GM12878 (cell line): ENCODE results near the gene FRMD5. TPM values are rescaled to one million over a fixed set of nuclear protein-coding genes. Genes with fewer than 3 reads are reported as not detected.

ENCODE experiments used
- BHLHE40 ChIP-seq, 2 experiments: fragments of 450-650 bp in 1 of 2; IDR thresholded peaks; 2 replicates each; pipeline ENCODE4 v1.6.1; 2011 to 2017; ENCODE audit warnings: low read depth in 2 of 2, borderline replicate concordance in 1 of 2, improper control_type of control experiment in 1 of 2, low read length in 1 of 2, mild to moderate bottlenecking in 1 of 2
- CBX3 ChIP-seq: fragments of 200-600 bp; sonication (generic); IDR thresholded peaks from 2 replicates; pipeline ENCODE4 v1.6.1; 2016; ENCODE audit warnings: low read depth, borderline replicate concordance
- ETV6 ChIP-seq, 2 experiments: fragments of 450-650 bp in 1 of 2; IDR thresholded peaks in 1 of 2; conservative IDR thresholded peaks in 1 of 2; 2 replicates each; pipeline ENCODE4 v1.6.1; 2014; ENCODE audit warnings: antibody characterized with exemption in 1 of 2, borderline replicate concordance in 1 of 2, low read depth in 1 of 2, mild to moderate bottlenecking in 1 of 2, moderate library complexity in 1 of 2
- POLR2AphosphoS5 ChIP-seq: IDR thresholded peaks from 2 replicates; pipeline ENCODE4 v1.6.1; 2011; ENCODE audit warnings: mild to moderate bottlenecking, low read length, inconsistent platforms
- SREBF2 ChIP-seq: IDR thresholded peaks from 2 replicates; pipeline ENCODE4 v1.6.1; 2012; ENCODE audit warnings: mild to moderate bottlenecking, low read length
- ZNF384 ChIP-seq: IDR thresholded peaks from 2 replicates; pipeline ENCODE4 v1.6.1; 2012; ENCODE audit warnings: low read depth, mild to moderate bottlenecking, low read length, improper control_type of control experiment, borderline replicate concordance
- polyA plus RNA-seq, 11 experiments: library from polyadenylated mRNA; depleted of rRNA in 4 of 11; unstranded in 6 of 11; stranded (reverse) in 5 of 11; fragments of >200 nt; fragmentation: Nextera tagmentation in 4 of 11; fragmentation: Illumina TruSeq in 1 of 11; extraction: Ambion mirVana in 4 of 11; extraction: Trizol in 1 of 11; gene quantifications; 1 replicate in 1 of 11; 2 replicates in 10 of 11; pipeline versions ENCODE4 v1.2.1 to v1.2.3, GENCODE V29; 2011 to 2016; ENCODE audit warnings: inconsistent platforms in 2 of 11, missing spikeins in 2 of 11, low read depth in 1 of 11
- total RNA-seq, 4 experiments: library from RNA; depleted of rRNA in 3 of 4; stranded (reverse); fragments of >200 nt in 3 of 4; fragmentation: Illumina TruSeq in 1 of 4; extraction: Trizol in 1 of 4; gene quantifications; 2 replicates each; pipeline versions ENCODE4 v1.2.1 to v1.2.3, GENCODE V29; 2013 to 2021
- TF ChIP-seq, protein P1 (sequence below): fragments of 450-650 bp; IDR thresholded peaks from 2 replicates; pipeline ENCODE4 v1.6.1; 2017; ENCODE audit warnings: mild to moderate bottlenecking, moderate library complexity
- TF ChIP-seq, protein P2 (sequence below): fragments of 450-650 bp; formaldehyde crosslinking; IDR thresholded peaks from 2 replicates; pipeline ENCODE4 v1.5.0; 2022; ENCODE audit warnings: mild to moderate bottlenecking, missing genetic modification characterization
- TF ChIP-seq, protein P3 (sequence below): fragments of 450-650 bp; IDR thresholded peaks from 2 replicates; pipeline ENCODE4 v1.6.1; 2018; ENCODE audit warnings: mild to moderate bottlenecking, low read depth, moderate library complexity; ENCODE audit not compliant: partially characterized antibody

The FRMD5 gene
- total and polyA plus RNA-seq, 10 of the 15 experiments (the other 5 are each of a cell fraction or from before 2014, with no cell fraction given), result 0.26 to 6.4 (median 0.68) TPM; not detected in 1

DNA sequence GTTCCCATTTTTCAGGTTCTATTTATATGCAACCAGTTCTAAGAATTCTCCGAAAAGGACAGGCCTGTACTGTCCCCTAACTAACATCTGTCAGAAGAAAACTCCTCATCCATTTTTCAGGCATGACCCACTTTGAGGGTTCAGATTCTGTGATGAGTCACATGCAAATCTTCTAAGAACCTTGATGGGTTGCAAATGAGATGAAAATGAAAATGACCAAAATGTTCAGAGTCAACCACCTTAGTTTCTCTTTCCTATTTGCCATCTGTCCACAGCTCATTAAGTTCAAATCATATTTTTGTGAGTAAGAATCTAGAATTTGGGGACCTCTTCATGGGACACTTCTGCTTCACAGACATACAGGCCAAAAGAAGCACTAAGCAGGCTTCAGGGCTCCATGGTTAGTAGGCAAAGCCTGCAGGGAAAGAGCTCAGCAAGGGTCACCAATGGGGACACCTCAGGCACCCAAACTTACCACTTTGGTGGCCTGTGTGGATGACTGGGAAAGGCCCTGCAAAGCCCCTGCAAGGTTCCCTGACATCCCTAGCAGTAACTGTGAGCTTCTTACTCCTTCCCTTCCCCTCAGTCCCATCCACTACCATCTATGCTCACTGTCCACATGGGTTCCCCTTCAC lies 246.3 kb downstream of the FRMD5 start (continued):
- TF ChIP-seq, protein P1, sequence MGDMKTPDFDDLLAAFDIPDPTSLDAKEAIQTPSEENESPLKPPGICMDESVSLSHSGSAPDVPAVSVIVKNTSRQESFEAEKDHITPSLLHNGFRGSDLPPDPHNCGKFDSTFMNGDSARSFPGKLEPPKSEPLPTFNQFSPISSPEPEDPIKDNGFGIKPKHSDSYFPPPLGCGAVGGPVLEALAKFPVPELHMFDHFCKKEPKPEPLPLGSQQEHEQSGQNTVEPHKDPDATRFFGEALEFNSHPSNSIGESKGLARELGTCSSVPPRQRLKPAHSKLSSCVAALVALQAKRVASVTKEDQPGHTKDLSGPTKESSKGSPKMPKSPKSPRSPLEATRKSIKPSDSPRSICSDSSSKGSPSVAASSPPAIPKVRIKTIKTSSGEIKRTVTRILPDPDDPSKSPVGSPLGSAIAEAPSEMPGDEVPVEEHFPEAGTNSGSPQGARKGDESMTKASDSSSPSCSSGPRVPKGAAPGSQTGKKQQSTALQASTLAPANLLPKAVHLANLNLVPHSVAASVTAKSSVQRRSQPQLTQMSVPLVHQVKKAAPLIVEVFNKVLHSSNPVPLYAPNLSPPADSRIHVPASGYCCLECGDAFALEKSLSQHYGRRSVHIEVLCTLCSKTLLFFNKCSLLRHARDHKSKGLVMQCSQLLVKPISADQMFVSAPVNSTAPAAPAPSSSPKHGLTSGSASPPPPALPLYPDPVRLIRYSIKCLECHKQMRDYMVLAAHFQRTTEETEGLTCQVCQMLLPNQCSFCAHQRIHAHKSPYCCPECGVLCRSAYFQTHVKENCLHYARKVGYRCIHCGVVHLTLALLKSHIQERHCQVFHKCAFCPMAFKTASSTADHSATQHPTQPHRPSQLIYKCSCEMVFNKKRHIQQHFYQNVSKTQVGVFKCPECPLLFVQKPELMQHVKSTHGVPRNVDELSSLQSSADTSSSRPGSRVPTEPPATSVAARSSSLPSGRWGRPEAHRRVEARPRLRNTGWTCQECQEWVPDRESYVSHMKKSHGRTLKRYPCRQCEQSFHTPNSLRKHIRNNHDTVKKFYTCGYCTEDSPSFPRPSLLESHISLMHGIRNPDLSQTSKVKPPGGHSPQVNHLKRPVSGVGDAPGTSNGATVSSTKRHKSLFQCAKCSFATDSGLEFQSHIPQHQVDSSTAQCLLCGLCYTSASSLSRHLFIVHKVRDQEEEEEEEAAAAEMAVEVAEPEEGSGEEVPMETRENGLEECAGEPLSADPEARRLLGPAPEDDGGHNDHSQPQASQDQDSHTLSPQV, result no peak
- TF ChIP-seq SREBF2, result no peak
- TF ChIP-seq POLR2AphosphoS5, result no peak
- no peak for TF ChIP-seq ZNF384
- no peak for TF ChIP-seq CBX3
- TF ChIP-seq, protein P2, sequence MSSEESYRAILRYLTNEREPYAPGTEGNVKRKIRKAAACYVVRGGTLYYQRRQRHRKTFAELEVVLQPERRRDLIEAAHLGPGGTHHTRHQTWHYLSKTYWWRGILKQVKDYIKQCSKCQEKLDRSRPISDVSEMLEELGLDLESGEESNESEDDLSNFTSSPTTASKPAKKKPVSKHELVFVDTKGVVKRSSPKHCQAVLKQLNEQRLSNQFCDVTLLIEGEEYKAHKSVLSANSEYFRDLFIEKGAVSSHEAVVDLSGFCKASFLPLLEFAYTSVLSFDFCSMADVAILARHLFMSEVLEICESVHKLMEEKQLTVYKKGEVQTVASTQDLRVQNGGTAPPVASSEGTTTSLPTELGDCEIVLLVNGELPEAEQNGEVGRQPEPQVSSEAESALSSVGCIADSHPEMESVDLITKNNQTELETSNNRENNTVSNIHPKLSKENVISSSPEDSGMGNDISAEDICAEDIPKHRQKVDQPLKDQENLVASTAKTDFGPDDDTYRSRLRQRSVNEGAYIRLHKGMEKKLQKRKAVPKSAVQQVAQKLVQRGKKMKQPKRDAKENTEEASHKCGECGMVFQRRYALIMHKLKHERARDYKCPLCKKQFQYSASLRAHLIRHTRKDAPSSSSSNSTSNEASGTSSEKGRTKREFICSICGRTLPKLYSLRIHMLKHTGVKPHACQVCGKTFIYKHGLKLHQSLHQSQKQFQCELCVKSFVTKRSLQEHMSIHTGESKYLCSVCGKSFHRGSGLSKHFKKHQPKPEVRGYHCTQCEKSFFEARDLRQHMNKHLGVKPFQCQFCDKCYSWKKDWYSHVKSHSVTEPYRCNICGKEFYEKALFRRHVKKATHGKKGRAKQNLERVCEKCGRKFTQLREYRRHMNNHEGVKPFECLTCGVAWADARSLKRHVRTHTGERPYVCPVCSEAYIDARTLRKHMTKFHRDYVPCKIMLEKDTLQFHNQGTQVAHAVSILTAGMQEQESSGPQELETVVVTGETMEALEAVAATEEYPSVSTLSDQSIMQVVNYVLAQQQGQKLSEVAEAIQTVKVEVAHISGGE (CRISPR knock-in tag), result no peak
- TF ChIP-seq ETV6 (conservative IDR thresholded peaks at IDR 0.05 in 1 of 2, IDR thresholded peaks at IDR 0.05 in 1 of 2; ENCODE audit: borderline replicate concordance in 1 of 2, low read depth in 1 of 2), result no peak
- TF ChIP-seq BHLHE40 (IDR thresholded peaks at IDR 0.05; ENCODE audit: borderline replicate concordance in 1 of 2, low read depth in 2 of 2, low read length in 1 of 2), result no peak
- TF ChIP-seq, protein P3, sequence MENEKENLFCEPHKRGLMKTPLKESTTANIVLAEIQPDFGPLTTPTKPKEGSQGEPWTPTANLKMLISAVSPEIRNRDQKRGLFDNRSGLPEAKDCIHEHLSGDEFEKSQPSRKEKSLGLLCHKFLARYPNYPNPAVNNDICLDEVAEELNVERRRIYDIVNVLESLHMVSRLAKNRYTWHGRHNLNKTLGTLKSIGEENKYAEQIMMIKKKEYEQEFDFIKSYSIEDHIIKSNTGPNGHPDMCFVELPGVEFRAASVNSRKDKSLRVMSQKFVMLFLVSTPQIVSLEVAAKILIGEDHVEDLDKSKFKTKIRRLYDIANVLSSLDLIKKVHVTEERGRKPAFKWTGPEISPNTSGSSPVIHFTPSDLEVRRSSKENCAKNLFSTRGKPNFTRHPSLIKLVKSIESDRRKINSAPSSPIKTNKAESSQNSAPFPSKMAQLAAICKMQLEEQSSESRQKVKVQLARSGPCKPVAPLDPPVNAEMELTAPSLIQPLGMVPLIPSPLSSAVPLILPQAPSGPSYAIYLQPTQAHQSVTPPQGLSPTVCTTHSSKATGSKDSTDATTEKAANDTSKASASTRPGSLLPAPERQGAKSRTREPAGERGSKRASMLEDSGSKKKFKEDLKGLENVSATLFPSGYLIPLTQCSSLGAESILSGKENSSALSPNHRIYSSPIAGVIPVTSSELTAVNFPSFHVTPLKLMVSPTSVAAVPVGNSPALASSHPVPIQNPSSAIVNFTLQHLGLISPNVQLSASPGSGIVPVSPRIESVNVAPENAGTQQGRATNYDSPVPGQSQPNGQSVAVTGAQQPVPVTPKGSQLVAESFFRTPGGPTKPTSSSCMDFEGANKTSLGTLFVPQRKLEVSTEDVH, result no peak
- TF ChIP-seq, all 136 proteins: peak for 15
